ENCODE data around the gene PLEKHO1.

GRCh38 chr1:150196417-150196816 is 46.7 kb downstream of the PLEKHO1 start:
- TF ChIP-seq, protein P1, sequence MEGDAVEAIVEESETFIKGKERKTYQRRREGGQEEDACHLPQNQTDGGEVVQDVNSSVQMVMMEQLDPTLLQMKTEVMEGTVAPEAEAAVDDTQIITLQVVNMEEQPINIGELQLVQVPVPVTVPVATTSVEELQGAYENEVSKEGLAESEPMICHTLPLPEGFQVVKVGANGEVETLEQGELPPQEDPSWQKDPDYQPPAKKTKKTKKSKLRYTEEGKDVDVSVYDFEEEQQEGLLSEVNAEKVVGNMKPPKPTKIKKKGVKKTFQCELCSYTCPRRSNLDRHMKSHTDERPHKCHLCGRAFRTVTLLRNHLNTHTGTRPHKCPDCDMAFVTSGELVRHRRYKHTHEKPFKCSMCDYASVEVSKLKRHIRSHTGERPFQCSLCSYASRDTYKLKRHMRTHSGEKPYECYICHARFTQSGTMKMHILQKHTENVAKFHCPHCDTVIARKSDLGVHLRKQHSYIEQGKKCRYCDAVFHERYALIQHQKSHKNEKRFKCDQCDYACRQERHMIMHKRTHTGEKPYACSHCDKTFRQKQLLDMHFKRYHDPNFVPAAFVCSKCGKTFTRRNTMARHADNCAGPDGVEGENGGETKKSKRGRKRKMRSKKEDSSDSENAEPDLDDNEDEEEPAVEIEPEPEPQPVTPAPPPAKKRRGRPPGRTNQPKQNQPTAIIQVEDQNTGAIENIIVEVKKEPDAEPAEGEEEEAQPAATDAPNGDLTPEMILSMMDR (IDR thresholded peaks at IDR 0.05), result no peak
- no peak for TF ChIP-seq NR3C1 (CRISPR knock-in tag; conservative IDR thresholded peaks at IDR 0.05; ENCODE audit: low read depth)
- TF ChIP-seq ZBTB43 (CRISPR knock-in tag; IDR thresholded peaks at IDR 0.05), result no peak
- TF ChIP-seq KAT7 (CRISPR knock-in tag; IDR thresholded peaks at IDR 0.05; ENCODE audit: borderline replicate concordance), result no peak
- TF ChIP-seq NFE2L1 (CRISPR knock-in tag; IDR thresholded peaks at IDR 0.05), result no peak
- no peak for TF ChIP-seq ATF6 (CRISPR knock-in tag; IDR thresholded peaks at IDR 0.05)
